HG03280 (cell line): ENCODE results near the gene PBOV1.

ENCODE experiments used
- ATAC-seq: cut with Tn5 transposase; IDR thresholded peaks from one replicate; pipeline ENCODE4 v1.9.1; 2021; ENCODE audit warnings: mild to moderate bottlenecking, moderate library complexity; ENCODE audit not compliant: unreplicated experiment

The PBOV1 gene

DNA sequence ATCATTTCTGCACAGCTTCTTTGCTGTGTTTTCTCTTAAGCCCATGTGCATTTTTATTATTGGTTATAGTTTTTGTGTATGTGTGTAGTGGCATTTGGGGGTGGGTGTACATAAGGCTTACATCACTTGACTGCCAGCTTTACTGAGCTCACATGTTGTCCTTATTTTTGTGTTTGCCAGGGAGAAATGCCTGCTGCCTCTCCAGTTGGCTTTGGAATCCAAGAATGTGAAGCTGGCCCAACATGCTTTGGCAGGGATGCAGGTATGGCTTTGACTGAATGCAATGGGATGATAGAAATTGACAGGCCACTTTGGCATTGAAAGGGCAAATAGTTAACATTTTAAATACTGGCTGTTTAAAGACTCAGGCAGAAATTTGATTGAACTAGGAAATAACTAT is 11.4 kb downstream of the PBOV1 start:
- ATAC-seq, result no peak

DNA sequence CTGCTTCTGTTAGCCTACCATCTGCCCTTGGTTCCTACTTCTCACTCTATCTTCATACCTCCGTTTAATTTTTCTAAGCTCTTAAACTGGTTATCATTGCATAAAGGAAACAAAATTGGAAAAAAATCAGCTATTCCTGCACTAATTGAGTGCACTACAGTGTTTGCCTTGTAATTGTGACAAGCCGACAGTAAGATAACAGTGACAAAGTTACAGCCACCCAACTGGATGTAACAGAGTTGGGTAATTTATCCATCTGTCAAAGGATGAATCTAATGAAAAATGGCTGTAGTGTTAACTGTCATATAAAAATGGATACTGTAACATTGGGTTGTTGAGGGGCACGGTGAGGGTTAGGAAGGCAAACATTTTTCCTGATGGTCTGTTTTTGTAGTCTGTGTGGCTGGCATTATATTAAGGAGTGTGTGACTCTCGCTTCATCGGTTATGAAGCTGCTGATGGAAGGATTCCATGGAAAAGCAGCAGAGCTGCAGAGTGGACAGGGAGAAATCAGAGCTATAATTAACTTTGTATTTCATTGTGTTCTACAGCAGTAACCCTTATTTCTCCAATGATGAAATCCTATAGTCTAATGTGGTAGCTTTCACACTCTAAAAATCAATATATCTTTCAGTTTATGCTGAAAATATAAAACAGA is 12.7 kb downstream of the PBOV1 start:
- ATAC-seq, result no peak

DNA sequence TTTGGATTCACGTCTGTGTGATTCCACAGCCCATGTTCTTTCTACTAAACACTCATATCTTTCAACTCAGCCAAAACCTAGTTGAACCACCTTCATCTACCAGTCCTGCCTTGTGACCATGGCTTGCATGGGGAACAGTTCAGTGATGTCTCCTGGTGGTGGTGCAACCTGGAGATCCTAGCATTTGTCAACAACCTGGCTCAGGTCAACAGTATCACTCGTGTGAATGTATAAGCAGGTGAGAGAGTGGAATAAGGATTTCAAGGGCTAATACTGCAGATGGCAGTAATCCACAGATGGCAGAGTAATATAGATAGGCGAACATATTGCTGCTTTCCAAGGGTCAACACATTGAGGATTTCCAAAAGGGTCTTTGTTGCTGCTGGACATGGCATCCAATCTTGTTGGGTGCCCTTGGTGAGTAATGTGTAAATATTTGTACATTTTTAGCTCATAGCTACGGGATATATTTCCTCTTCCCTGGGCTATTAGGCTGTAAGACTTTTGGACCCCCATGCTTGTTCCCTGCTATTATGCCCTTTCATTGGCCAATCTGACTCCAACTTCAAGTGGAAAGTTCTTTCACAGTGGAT is 13.4 kb downstream of the PBOV1 start:
- ATAC-seq, result no peak

DNA sequence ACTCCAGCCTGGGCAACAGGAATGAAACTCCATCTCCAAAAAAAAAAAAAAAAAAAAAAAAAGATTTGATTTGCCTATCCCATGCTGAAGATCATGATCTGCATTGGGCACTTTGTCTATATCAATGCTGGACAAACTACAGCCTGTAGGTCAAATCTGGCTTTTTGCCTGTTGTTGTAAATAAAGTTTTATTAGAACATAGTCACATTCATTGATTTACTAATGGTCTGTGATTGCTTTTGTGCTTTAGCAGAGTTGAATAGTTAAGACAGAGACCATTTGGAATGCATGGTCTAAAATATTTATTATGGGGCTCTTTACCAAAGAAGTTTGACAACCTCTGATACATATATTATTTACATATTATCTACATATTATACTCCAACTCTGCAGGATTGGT is 14.0 kb downstream of the PBOV1 start:
- ATAC-seq, result no peak

DNA sequence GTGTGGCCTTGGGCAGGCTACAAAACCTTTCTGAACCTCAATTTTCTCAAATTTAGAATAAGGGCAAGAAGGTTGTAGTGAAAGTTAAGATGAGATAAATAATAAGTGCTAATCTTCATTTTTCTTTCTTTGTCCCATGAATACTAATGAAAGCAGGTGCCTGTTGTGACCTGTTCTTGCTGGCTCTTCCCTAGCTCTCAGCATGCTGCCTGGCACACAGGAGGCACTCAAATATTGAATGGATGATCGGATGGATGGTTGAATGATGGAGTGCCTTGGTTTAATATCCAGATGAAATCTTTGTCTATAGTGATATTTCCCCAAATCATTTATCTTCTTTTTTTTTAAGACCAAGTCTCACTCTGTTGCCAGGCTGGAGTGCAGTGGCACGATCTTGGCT is 15.0 kb downstream of the PBOV1 start:
- ATAC-seq, result no peak

DNA sequence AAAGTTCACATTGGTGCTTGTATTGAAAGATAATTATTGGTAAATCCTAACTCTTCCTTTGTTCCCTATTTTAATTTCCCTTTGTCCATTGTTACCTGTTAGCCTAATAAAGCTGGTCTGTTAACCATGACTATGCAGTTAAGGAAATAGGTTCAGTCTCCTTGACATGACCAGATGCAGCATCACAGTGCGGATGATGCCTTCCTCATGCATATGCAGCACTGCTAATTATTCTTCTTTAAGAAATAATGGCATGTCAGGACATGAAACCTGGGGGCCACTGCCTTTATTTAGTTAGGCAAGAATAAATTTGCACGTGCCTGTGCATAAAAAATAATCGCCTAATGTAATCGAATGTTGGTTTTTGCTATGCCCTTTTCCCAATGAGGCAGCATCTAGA is 16.5 kb downstream of the PBOV1 start:
- ATAC-seq, result no peak

DNA sequence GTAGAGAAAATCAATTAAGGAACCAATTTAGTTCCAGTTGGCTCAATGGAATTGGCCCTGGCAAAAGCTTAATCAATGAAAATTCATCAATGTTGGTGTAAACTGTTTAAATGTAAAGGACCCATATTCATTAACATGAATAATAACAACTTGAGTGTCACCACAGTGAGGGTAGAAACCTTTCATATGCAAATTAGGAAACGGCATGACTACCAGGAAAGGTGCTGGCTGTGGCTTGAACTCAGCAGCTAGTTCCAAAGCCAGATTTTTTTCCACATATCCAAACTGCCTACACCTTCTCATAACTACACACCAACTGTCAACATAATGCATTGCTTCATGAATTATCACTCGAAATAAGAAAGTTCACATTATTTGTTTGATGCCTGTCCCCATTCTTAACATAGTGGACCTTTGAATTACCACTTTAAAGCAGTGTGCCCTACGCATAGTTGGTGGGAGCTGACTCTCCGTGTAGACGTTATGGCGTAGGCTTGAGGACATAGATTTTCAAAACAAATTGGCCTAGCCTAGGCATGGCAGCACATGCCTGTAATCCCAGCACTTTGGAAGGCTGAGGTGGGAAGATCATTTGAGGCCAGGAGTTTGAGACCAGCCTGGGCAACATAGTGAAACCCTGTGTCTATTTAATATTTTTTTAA is 19.7 kb downstream of the PBOV1 start:
- ATAC-seq, result no peak

DNA sequence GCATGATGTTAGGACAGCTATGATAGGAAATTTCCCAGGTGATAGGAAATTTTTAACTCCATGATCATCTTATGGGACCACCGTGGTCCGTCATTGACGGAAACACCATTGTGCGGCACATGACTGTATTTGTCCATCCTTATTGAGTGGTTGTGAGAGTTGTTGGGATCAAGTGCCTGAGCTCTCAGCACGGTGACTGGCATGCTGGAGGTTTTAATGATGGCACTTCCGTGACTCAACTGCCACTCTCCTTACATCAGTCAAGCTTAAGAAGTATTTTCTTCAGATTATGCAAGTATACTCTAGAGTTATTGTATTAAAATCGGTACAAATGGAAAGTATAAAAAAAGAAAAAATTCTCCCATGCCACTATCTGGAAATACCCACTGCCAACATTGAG is 20.7 kb downstream of the PBOV1 start:
- ATAC-seq, result no peak

DNA sequence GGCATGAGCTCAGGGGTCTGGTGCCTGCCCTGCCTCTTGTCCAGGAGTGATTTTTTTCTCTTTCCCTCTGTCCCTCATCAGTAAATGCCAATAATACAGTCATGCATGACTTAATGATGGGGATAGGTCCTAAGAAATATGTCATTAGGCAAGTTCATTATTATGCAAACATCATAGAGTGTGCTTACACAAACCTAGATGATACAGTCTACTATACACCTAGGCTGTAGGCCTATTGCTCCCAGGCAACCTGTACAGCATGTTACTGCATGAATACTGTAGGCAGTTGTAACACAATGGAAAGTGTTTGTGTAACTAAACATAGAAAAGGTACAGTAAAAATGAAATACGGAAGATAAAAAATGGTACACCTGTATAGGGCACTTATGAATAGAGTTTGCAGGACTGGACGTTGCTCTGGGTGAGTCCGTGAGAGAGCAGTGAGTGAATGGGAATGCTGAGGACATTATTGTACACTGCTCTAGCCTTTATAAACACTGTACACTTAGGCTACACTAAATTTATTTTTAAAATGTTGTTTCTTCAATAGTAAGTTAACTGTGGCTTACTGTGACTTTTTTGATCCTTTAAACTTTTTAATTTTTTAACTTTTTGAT is 22.1 kb downstream of the PBOV1 start:
- no peak for ATAC-seq

DNA sequence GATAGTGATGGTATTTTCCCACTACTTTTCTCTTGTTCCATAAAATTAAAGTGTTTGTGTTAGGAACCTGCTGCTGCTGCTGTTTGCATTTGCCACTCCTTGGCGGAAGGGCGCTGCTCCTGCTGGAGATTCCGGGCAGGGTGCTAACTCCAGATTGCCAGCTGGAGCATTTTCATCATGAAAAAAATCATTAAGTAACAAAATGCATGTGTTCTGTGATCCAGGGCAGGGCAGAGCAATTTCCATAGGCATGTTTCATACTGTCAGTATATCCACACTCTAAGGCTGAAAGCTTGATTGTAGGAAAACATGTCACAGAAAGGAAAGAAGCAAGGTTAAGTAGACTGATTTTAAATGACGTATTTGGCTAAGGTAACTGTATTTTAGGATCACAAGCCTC is 24.0 kb downstream of the PBOV1 start:
- ATAC-seq, result no peak

DNA sequence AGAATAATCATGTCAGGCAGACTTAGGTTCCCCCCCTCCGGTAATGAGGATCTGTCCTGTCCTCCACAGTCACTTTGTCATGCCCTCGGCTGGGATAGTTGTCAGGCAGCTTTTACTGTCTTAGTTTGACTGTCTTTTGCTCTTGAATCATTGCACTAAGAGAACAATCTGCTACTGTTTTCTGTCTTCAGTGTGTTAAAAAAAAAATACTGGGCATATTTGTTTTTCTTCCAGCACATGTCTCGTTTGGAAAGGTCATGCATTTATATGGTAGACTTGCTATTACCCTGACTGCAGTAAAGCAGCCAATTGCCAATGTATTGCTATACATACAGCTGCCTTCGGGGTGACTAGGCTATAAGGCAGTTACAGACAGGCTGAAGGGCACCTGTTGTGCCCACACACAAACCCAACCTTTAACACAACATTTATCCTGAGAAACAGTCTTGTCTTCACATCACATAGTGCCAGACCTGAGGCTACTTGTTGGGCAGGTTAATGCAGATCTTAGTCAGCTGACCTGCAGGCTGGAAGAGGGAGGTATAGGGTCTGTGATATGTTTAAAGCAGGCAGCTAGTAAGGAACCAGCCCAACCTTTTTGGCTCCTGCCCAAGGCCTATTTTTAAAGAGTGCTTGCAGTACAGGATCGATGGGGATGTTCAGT is 29.9 kb downstream of the PBOV1 start:
- ATAC-seq, result no peak

DNA sequence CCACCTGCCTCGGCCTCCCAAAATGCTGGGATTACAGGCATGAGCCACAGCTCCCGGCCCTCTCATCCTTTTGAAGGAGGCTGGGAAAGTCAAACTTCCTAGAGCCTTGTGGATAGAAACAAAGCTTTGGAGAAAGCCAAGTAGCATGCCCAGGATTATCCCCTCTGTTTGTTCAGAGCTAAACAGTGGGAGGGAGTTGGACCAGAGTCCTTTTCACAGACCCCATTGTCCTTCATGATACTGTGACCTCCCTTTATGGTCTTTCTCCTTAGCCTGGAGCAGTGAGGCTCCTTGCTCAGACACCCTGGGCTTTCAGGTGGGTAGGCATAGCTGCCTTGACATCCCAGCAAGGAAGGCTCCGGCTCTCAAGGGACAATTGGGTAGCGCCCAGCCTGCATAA is 31.1 kb downstream of the PBOV1 start:
- no peak for ATAC-seq

DNA sequence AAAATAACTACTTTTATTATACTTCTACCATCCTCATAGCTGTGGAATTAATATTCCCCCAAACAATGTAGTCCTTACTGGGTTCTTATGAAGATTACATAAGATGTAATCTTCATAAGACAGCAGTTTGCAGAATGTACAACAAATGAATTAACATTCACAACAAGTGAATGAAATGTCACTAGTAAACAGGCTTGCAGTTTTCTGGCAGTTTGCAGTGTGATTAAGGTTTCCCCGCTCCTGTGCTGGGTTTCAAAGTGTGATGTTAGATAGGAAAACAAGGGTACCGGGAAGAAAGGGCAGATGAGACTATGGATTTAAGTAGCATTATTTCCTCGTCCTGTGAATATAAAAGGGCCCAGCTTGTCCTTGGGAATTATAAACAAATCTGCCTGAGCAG is 34.1 kb downstream of the PBOV1 start:
- ATAC-seq, result no peak

DNA sequence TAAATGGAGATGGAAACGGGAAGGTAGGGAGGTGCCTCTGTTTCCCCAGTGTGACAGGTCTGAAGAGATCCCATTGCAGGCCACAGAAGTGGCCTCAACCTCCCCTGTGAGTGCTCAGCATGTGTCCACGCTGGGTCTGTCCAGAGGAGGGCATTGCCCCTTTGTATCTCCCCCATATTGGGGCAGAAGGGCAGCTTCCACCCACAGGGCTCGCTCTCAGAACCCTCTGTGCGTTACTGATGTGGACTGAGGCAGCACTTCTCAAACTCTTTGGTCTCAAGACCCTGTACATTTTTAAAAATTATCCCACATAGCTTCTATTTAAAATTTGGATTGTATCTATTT is 34.5 kb downstream of the PBOV1 start:
- ATAC-seq, result no peak

DNA sequence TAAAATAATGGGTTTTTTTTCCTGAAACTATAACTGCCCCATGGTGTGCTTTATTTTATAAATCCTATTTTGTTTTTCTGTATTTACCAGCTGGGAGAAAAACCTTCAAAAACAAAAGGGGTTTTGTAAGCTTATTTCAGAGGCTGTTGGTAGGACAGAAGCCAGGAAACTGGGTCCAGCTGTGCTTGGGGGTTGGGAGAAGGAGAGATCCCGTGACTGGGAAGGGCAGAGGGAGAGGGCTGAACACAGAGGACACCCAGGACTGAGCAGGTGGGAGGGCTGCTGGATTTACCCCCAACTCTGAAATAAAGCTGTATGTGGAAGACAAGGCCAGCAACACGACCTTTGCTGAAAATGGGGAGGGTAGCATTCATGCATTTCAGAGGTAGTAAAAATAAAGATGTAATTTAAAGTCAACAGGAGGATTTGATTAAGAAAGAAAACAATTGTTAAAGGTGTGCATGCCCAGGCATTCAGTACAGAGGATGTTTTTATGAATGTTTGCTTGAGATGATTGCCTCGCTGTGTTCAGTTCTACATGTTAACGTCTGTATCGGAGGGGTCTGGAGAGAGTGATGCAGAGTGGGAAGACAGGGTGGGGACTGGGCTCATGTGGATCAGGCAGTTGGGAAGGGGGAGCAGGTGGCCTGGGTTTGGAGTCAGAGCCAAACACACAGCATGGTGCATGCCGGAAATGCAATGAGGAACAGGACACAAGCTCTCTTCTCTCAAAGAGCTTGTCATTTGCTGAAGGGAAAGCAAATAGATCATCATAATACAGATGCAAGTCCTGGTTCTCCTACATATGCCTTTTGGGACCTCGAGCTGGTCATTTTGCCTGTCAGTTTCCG is 35.1 kb downstream of the PBOV1 start:
- ATAC-seq, result no peak

DNA sequence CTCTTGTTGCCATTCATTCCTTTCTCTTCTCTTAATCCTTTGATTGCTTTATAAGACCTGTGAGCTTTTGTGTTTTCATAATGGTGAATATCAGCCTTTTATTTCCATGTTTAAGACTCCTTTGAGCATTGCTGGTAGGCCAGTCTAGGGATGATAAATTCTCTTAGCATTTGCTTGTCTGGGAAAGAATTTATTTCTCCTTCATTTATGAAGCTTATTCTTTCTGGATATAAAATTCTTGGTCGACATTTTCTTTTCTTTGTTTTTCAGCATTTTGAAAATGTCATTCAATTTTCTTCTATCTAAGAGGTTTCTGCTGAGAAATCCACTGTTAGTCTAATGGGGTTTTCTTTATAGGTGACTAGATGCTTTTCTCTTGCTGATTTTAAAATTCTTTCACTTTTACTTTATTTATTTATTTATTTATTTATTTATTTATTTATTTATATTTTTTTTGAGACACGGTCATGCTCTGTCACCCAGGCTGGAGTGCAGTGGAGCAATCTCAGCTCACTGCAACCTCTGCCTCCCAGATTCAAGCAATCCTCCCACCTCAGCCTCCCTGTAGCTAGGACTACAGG is 41.5 kb downstream of the PBOV1 start:
- no peak for ATAC-seq

DNA sequence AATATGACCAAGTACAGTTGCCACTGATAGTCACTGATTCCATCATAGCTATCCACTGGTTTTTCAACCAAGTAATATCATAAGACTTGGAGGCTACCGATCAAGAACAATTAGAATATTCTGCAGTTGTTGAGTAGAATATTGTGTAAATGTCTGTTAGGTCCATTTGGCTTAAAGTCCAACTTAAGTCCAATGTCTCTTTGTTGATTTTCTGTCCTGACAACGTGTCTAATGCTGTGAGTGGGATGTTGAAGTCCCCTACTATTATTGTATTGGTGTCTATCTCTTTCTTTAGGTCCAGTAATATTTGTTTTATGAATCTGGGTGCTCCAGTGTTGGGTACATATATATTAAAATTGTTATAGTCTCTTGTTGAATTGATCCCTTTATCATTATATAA is 42.7 kb downstream of the PBOV1 start:
- no peak for ATAC-seq
